ENCODE measurements around the gene ALDH1L2.

ALDH1L2 gene

DNA sequence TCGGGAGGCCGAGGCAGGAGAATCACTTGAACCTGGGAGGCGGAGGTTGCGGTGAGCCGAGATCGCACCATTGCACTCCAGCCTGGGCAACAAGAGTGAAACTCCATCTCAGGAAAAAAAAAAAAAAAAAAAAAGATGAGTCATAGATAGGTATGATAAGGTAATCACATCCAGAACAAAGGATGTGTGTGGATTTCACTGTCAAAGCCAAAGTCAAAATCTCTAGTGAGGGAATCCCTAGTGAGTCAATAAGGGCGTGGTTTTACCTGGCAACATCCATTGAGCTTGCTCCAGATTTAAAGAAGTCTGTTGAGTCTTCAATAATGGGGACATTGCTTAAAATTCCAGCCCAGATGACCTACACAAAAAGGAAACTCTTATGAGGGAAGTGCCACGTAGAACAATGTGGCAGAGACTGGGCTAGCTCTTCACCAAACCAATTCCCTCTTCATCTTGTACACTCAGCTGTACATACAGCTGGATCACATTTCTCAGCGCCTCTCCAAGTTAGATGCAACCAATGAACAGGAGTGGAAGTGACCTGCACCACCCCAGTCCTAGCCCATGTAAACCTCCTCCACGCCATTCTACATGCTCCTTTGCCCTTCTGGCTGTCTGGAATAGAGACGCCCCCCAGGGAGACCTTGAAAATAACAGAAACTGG, 23.4 kb downstream of the ALDH1L2 start:
- no peak overlapping the region for H3K27ac ChIP-seq (ENCODE audit: low read depth, low read length)
- no peak overlapping the region for H3K4me3 ChIP-seq (ENCODE audit: low read depth in 1 of 2, low read length in 2 of 2)
- H3K9ac ChIP-seq (ENCODE audit: low read length) = no peak overlapping the region
- H3K27me3 ChIP-seq (ENCODE audit: control insufficient read depth in 1 of 2, insufficient read depth in 2 of 2, low read length in 2 of 2) = no peaks in the 10 kb centered on the region
- no peaks in the 10 kb centered on the region for H3K9me3 ChIP-seq (ENCODE audit: low read length)
- H3K4me1 ChIP-seq (ENCODE audit: insufficient read depth, low read length) = peaks cover 6% of the 10 kb centered on the region
- peaks cover 19% of the 10 kb centered on the region for H3K36me3 ChIP-seq (ENCODE audit: insufficient read depth, low read length)

- H3K4me3 ChIP-seq (ENCODE audit: low read depth in 1 of 2, low read length in 2 of 2) = no peak overlapping the region
- no peaks in the 10 kb centered on the region for H3K27me3 ChIP-seq (ENCODE audit: control insufficient read depth in 1 of 2, insufficient read depth in 2 of 2, low read length in 2 of 2)
- H3K4me1 ChIP-seq (ENCODE audit: insufficient read depth, low read length) = no peaks in the 10 kb centered on the region
- H3K9ac ChIP-seq (ENCODE audit: low read length) = no peak overlapping the region
- no peak overlapping the region for H3K27ac ChIP-seq (ENCODE audit: low read depth, low read length)
- H3K36me3 ChIP-seq (ENCODE audit: insufficient read depth, low read length) = peaks cover 24% of the 10 kb centered on the region
- H3K9me3 ChIP-seq (ENCODE audit: low read length) = no peaks in the 10 kb centered on the region
Observed at GRCh38 chr12:105057174-105057573, 27.1 kb downstream of the ALDH1L2 start.

DNA sequence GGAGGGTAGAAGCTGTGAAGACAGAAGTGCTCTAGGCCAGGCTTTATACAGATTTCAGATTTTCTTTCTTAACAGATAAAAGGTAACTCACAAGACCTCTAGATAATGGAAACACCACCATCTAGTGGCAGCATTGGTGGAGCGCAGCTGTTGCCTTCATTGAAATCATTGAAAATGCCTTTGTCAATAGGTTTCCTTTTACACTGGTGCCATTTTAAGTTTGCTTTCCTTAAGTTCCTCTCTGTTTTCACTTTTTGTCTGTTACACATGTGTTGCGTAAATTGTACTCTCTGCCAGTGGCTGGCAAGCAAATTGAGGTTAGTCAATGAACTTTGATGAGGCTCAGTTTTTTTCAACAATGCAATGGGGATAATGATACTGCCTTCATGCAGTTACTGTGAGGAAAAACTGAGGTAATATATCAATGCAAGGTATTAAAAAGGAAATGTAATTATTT, 31.1 kb downstream of the ALDH1L2 start:
- H3K9ac ChIP-seq (ENCODE audit: low read length) = no peak overlapping the region
- H3K4me1 ChIP-seq (ENCODE audit: insufficient read depth, low read length) = no peaks in the 10 kb centered on the region
- no peaks in the 10 kb centered on the region for H3K27me3 ChIP-seq (ENCODE audit: control insufficient read depth in 1 of 2, insufficient read depth in 2 of 2, low read length in 2 of 2)
- no peak overlapping the region for H3K4me3 ChIP-seq (ENCODE audit: low read depth in 1 of 2, low read length in 2 of 2)
- H3K9me3 ChIP-seq (ENCODE audit: low read length) = no peaks in the 10 kb centered on the region
- H3K36me3 ChIP-seq (ENCODE audit: insufficient read depth, low read length) = peaks cover 15% of the 10 kb centered on the region
- H3K27ac ChIP-seq (ENCODE audit: low read depth, low read length) = no peak overlapping the region

- no peak overlapping the region for H3K9ac ChIP-seq (ENCODE audit: low read length)
- no peaks in the 10 kb centered on the region for H3K27me3 ChIP-seq (ENCODE audit: control insufficient read depth in 1 of 2, insufficient read depth in 2 of 2, low read length in 2 of 2)
- H3K27ac ChIP-seq (ENCODE audit: low read depth, low read length) = no peak overlapping the region
- H3K9me3 ChIP-seq (ENCODE audit: low read length) = no peaks in the 10 kb centered on the region
- H3K4me3 ChIP-seq (ENCODE audit: low read depth in 1 of 2, low read length in 2 of 2) = no peak overlapping the region
- H3K36me3 ChIP-seq (ENCODE audit: insufficient read depth, low read length) = peaks cover 17% of the 10 kb centered on the region
- H3K4me1 ChIP-seq (ENCODE audit: insufficient read depth, low read length) = no peaks in the 10 kb centered on the region
Observed at GRCh38 chr12:105051981-105052380, 32.3 kb downstream of the ALDH1L2 start.

DNA sequence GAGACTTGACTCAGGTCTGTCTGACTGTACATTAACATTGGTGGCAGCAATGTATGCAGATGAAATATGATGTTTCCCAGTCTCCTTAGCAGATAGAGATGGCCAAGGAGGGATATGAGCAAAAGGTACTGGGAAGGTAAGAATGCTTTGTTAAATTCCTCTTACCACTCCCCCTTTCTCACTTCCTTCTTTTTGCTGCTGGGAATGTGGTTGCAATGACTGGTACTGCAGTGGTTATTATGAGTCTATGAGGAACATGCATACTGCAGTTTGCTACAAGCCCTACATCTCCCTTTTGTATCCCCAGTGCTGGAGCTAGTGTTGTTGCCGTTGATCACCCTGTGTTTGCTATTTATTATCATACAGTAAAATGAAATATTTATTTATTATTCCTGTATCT, 35.9 kb downstream of the ALDH1L2 start:
- no peaks in the 10 kb centered on the region for H3K4me1 ChIP-seq (ENCODE audit: insufficient read depth, low read length)
- H3K9me3 ChIP-seq (ENCODE audit: low read length) = no peaks in the 10 kb centered on the region
- H3K27ac ChIP-seq (ENCODE audit: low read depth, low read length) = no peak overlapping the region
- no peak overlapping the region for H3K9ac ChIP-seq (ENCODE audit: low read length)
- H3K36me3 ChIP-seq (ENCODE audit: insufficient read depth, low read length) = peaks cover 12% of the 10 kb centered on the region
- H3K4me3 ChIP-seq (ENCODE audit: low read depth in 1 of 2, low read length in 2 of 2) = no peak overlapping the region
- H3K27me3 ChIP-seq (ENCODE audit: control insufficient read depth in 1 of 2, insufficient read depth in 2 of 2, low read length in 2 of 2) = no peaks in the 10 kb centered on the region

DNA sequence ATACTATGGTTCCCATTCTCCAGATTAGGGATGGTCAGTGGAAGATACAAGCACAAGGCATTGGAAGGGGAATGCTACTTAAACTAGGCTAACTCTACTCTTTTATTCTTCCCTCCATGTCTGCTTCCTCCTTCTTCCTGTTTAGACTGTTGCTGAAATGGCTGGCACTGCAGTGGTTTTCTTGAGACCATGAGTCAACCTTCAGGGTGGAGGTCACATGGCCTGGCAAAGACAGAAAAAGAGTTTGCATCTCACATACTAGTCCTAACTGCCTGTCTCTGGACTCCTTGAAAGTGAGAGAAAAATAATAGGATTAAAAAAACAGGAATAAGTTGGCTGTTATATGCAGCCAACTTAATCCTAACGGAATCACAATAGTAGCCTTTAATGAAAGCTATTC, 37.0 kb downstream of the ALDH1L2 start:
- no peak overlapping the region for H3K4me3 ChIP-seq (ENCODE audit: low read depth in 1 of 2, low read length in 2 of 2)
- H3K36me3 ChIP-seq (ENCODE audit: insufficient read depth, low read length) = peaks cover 12% of the 10 kb centered on the region
- H3K9ac ChIP-seq (ENCODE audit: low read length) = no peak overlapping the region
- H3K27me3 ChIP-seq (ENCODE audit: control insufficient read depth in 1 of 2, insufficient read depth in 2 of 2, low read length in 2 of 2) = no peaks in the 10 kb centered on the region
- no peaks in the 10 kb centered on the region for H3K9me3 ChIP-seq (ENCODE audit: low read length)
- no peak overlapping the region for H3K27ac ChIP-seq (ENCODE audit: low read depth, low read length)
- H3K4me1 ChIP-seq (ENCODE audit: insufficient read depth, low read length) = no peaks in the 10 kb centered on the region

- Histone ChIP-seq H3K4me3 (ENCODE audit: low read depth in 1 of 2, low read length in 2 of 2) (no peak overlapping the region), H3K36me3 (ENCODE audit: insufficient read depth, low read length) (no peaks in the 10 kb centered on the region), H3K27ac (ENCODE audit: low read depth, low read length) (no peak overlapping the region), H3K9me3 (ENCODE audit: low read length) (no peaks in the 10 kb centered on the region), H3K4me1 (ENCODE audit: insufficient read depth, low read length) (no peaks in the 10 kb centered on the region), H3K9ac (ENCODE audit: low read length) (no peak overlapping the region), H3K27me3 (ENCODE audit: control insufficient read depth in 1 of 2, insufficient read depth in 2 of 2, low read length in 2 of 2) (no peaks in the 10 kb centered on the region)
Observed at GRCh38 chr12:105041186-105041585, 43.1 kb downstream of the ALDH1L2 start.

GRCh38 chr12:105040476-105040875, 43.8 kb downstream of the ALDH1L2 start:
- H3K4me3 ChIP-seq (ENCODE audit: low read depth in 1 of 2, low read length in 2 of 2) = no peak overlapping the region
- no peaks in the 10 kb centered on the region for H3K36me3 ChIP-seq (ENCODE audit: insufficient read depth, low read length)
- H3K9ac ChIP-seq (ENCODE audit: low read length) = no peak overlapping the region
- no peaks in the 10 kb centered on the region for H3K4me1 ChIP-seq (ENCODE audit: insufficient read depth, low read length)
- H3K27me3 ChIP-seq (ENCODE audit: control insufficient read depth in 1 of 2, insufficient read depth in 2 of 2, low read length in 2 of 2) = no peaks in the 10 kb centered on the region
- H3K27ac ChIP-seq (ENCODE audit: low read depth, low read length) = no peak overlapping the region
- no peaks in the 10 kb centered on the region for H3K9me3 ChIP-seq (ENCODE audit: low read length)

DNA sequence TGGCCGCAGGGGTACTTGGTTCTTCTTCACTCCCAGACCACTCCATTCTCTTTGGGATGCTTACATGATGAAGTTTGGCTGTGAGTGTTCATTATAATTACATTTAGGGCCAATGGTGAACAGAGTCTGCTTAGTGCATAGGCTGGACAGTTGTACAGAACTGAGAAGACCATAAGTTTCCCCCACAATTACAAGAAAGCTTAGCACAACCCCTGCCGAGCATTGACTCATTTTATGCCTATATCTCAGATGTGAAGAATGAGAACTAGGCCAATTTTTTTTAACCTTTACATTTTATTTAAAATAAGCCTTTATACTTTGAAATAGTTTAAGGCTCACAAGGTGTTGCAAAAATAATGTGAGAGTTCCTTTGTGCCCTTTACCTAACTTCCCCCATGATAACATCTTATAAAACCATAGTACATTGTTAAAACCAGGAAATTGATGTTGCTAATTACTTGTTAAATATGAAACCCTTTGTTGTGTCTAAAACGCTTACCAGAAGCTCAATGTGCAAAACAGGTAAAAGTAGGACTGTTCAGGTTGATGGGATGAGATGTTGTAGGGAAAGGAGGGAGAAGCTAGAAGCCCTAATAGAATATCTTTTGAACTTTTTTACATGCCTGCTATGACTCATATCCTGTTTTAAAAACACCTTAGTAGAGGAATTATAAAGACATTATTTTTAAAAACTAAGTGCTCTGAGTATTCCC, 47.2 kb downstream of the ALDH1L2 start:
- Histone ChIP-seq H3K4me3 (ENCODE audit: low read depth in 1 of 2, low read length in 2 of 2) (no peak overlapping the region), H3K27me3 (ENCODE audit: control insufficient read depth in 1 of 2, insufficient read depth in 2 of 2, low read length in 2 of 2) (no peaks in the 10 kb centered on the region), H3K9me3 (ENCODE audit: low read length) (no peaks in the 10 kb centered on the region), H3K9ac (ENCODE audit: low read length) (no peak overlapping the region), H3K4me1 (ENCODE audit: insufficient read depth, low read length) (no peaks in the 10 kb centered on the region), H3K27ac (ENCODE audit: low read depth, low read length) (no peak overlapping the region), H3K36me3 (ENCODE audit: insufficient read depth, low read length) (no peaks in the 10 kb centered on the region)

- H3K4me1 ChIP-seq (ENCODE audit: insufficient read depth, low read length) = no peaks in the 10 kb centered on the region
- no peak overlapping the region for H3K4me3 ChIP-seq (ENCODE audit: low read depth in 1 of 2, low read length in 2 of 2)
- H3K9ac ChIP-seq (ENCODE audit: low read length) = no peak overlapping the region
- H3K27me3 ChIP-seq (ENCODE audit: control insufficient read depth in 1 of 2, insufficient read depth in 2 of 2, low read length in 2 of 2) = no peaks in the 10 kb centered on the region
- H3K9me3 ChIP-seq (ENCODE audit: low read length) = no peaks in the 10 kb centered on the region
- H3K36me3 ChIP-seq (ENCODE audit: insufficient read depth, low read length) = no peaks in the 10 kb centered on the region
- H3K27ac ChIP-seq (ENCODE audit: low read depth, low read length) = no peak overlapping the region
Observed at GRCh38 chr12:105033851-105034250, 50.4 kb downstream of the ALDH1L2 start.

GRCh38 chr12:105032703-105033357, 51.4 kb downstream of the ALDH1L2 start:
- no peaks in the 10 kb centered on the region for H3K27me3 ChIP-seq (ENCODE audit: control insufficient read depth in 1 of 2, insufficient read depth in 2 of 2, low read length in 2 of 2)
- no peak overlapping the region for H3K9ac ChIP-seq (ENCODE audit: low read length)
- H3K4me1 ChIP-seq (ENCODE audit: insufficient read depth, low read length) = peaks cover 5% of the 10 kb centered on the region
- no peaks in the 10 kb centered on the region for H3K9me3 ChIP-seq (ENCODE audit: low read length)
- H3K27ac ChIP-seq (ENCODE audit: low read depth, low read length) = no peak overlapping the region
- no peak overlapping the region for H3K4me3 ChIP-seq (ENCODE audit: low read depth in 1 of 2, low read length in 2 of 2)
- H3K36me3 ChIP-seq (ENCODE audit: insufficient read depth, low read length) = no peaks in the 10 kb centered on the region

All from muscle layer of colon (tissue), 2 donors.